DND-41 (cell line): Measurements from ENCODE around the gene COA7.
A peak's percentile ranks its signal among the peaks of the same experiment; 100 is the strongest.

Experiments used
- ATAC-seq: fragments of 200-7000 bp; cut with Tn5 transposase; 3 replicates; pipeline ENCODE4 v1.9.1; 2021; ENCODE audit warnings: low read depth; ENCODE audit not compliant: insufficient read depth
- DNase-seq: peaks from one replicate; pipeline ENCODE4 v3.0.0-alpha.2; 2020
- H2AFZ ChIP-seq: 2 replicates; pipeline ENCODE4 v1.6.0; 2012; ENCODE audit warnings: low read depth, low read length
- H3K27ac ChIP-seq: 2 replicates; pipeline ENCODE4 v1.5.1; 2012; ENCODE audit warnings: low read length, inconsistent platforms
- H3K27me3 ChIP-seq: fragments of 200-600 bp; sonication (generic); 2 replicates; pipeline ENCODE4 v1.6.0; 2012; ENCODE audit warnings: low read length, mild to moderate bottlenecking, inconsistent platforms; ENCODE audit not compliant: insufficient read depth, poor library complexity
- H3K36me3 ChIP-seq: 2 replicates; pipeline ENCODE4 v1.5.1; 2012; ENCODE audit warnings: low read length, inconsistent platforms; ENCODE audit not compliant: insufficient read depth
- H3K4me1 ChIP-seq: 2 replicates; pipeline ENCODE4 v1.5.1; 2012; ENCODE audit warnings: mild to moderate bottlenecking, low read length; ENCODE audit not compliant: insufficient read depth
- H3K4me2 ChIP-seq: 2 replicates; pipeline ENCODE4 v1.6.0; 2012; ENCODE audit warnings: mild to moderate bottlenecking, moderate library complexity, low read length, inconsistent platforms; ENCODE audit not compliant: insufficient read depth
- H3K4me3 ChIP-seq, 2 experiments: fragments of 200-600 bp in 1 of 2; shearing (Covaris generic) in 1 of 2; 2 replicates each; pipeline ENCODE4 v1.5.1; 2012 to 2016; ENCODE audit warnings: inconsistent platforms in 2 of 2, low read length in 2 of 2, mild to moderate bottlenecking in 2 of 2, low read depth in 1 of 2, moderate library complexity in 1 of 2
- H3K79me2 ChIP-seq: 2 replicates; pipeline ENCODE4 v1.6.0; 2012; ENCODE audit warnings: low read length, inconsistent platforms; ENCODE audit not compliant: insufficient read depth
- H3K9ac ChIP-seq: 2 replicates; pipeline ENCODE4 v1.6.0; 2012; ENCODE audit warnings: low read depth, mild to moderate bottlenecking, inconsistent platforms, low read length, moderate library complexity
- H3K9me3 ChIP-seq: 2 replicates; pipeline ENCODE4 v1.5.1; 2012; ENCODE audit warnings: low read length, moderate library complexity, mild to moderate bottlenecking, inconsistent platforms; ENCODE audit not compliant: insufficient read depth, severe bottlenecking
- H4K20me1 ChIP-seq: 2 replicates; pipeline ENCODE4 v1.6.0; 2012; ENCODE audit warnings: low read length; ENCODE audit not compliant: insufficient read depth
- EZH2 ChIP-seq: IDR thresholded peaks from 3 replicates; pipeline ENCODE4 v1.6.1; 2012; ENCODE audit warnings: borderline replicate concordance, low read depth, mild to moderate bottlenecking, moderate library complexity, low read length, inconsistent platforms; ENCODE audit not compliant: severe bottlenecking
- TF ChIP-seq, protein P1 (sequence below): IDR thresholded peaks from 2 replicates; pipeline ENCODE4 v1.5.1; 2012; ENCODE audit warnings: borderline replicate concordance, low read length, moderate library complexity, mild to moderate bottlenecking; ENCODE audit not compliant: poor library complexity, severe bottlenecking; ENCODE audit errors: extremely low read depth

COA7 gene

DNA sequence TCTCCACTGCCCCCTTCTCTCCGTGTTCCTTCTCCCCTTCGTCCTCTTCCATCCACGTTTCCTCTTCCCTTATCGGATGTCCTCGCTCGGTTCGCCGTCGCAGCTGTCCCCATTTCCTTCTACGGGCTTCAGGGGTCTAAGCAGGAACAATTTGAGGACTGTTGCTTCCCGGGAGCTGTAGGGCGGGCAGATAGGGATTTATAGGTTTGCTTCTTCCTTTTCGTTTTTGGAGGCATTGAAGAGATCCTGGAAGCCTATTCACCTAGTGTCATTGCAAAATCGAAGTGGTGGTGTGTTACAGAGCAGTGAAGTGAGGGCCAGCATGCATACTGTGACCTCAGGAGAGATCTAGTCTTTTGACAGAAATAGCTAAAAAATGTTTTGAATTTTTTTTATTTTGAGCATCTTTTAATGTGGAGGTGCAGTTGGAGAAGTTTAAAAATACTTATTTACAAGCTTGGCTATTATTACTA lies 29.0 kb upstream of the COA7 start:
- peaks cover 46% of the 10 kb centered on the region for H3K79me2 ChIP-seq

GRCh38 chr1:52726265-52727113 lies 28.3 kb upstream of the COA7 start, which contains the start of gene ZYG11B:
Gene ZYG11B (plus strand): TSS chr1:52726453. CDS start chr1:52726654, 201 bp downstream.
- peak; percentile 94 for DNase-seq
- H2AFZ ChIP-seq, result peak within 1 kb of the TSS; percentile 90
- ATAC-seq, result peak; percentile 95
- peaks cover 7% of the 10 kb centered on the region for H4K20me1 ChIP-seq
- H3K27me3 ChIP-seq, result no peaks in the 10 kb centered on the region
- H3K27ac ChIP-seq, result peak within 1 kb of the TSS; percentile 56
- H3K4me3 ChIP-seq, result peak within 1 kb of the TSS; percentile 45 to 73
- H3K36me3 ChIP-seq, result no peaks in the 10 kb centered on the region
- peaks cover 46% of the 10 kb centered on the region for H3K79me2 ChIP-seq
- peak within 1 kb of the TSS; percentile 67 for H3K9ac ChIP-seq
- H3K4me1 ChIP-seq, result peaks cover 33% of the 10 kb centered on the region
- TF ChIP-seq, protein P1, sequence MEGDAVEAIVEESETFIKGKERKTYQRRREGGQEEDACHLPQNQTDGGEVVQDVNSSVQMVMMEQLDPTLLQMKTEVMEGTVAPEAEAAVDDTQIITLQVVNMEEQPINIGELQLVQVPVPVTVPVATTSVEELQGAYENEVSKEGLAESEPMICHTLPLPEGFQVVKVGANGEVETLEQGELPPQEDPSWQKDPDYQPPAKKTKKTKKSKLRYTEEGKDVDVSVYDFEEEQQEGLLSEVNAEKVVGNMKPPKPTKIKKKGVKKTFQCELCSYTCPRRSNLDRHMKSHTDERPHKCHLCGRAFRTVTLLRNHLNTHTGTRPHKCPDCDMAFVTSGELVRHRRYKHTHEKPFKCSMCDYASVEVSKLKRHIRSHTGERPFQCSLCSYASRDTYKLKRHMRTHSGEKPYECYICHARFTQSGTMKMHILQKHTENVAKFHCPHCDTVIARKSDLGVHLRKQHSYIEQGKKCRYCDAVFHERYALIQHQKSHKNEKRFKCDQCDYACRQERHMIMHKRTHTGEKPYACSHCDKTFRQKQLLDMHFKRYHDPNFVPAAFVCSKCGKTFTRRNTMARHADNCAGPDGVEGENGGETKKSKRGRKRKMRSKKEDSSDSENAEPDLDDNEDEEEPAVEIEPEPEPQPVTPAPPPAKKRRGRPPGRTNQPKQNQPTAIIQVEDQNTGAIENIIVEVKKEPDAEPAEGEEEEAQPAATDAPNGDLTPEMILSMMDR, result no peak
- TF ChIP-seq EZH2, result no peak
- H3K9me3 ChIP-seq, result no peaks in the 10 kb centered on the region
- peak within 1 kb of the TSS; percentile 81 for H3K4me2 ChIP-seq

More for the DNA sequence above, 29.0 kb upstream of the COA7 start:
- Histone ChIP-seq H3K4me2 (peak overlapping the region; percentile 81), H3K4me3 (peak overlapping the region; percentile 45 to 73), H3K9ac (peak overlapping the region; percentile 67), H4K20me1 (peaks cover 7% of the 10 kb centered on the region), H2AFZ (peak overlapping the region; percentile 59), H3K27ac (peak overlapping the region; percentile 38; the same call in 1 of the 2 replicates), H3K27me3 (no peaks in the 10 kb centered on the region), H3K36me3 (no peaks in the 10 kb centered on the region; the same call in 1 of the 2 replicates), H3K4me1 (peaks cover 33% of the 10 kb centered on the region), H3K9me3 (no peaks in the 10 kb centered on the region)
- peak; percentile 35 for DNase-seq
- ATAC-seq, result no peak
- TF ChIP-seq EZH2, result no peak
- TF ChIP-seq, protein P1, result no peak

DNA sequence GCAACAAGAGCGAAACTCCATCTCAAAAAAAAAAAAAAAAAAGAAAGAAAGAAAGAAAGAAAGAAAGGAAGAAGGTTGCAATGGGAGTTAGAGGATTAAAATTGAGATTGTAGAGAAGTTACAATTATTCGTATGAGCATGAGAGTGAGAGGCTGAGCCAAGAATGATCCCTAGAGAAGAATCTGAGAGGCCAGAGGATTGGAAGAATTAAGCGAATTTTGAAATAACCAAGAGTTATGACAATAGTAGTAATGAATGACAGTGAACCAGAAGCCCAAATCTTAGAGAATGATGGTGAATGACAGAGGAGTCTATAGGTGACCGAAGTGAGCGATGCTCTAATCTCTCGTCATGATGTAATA lies 27.7 kb upstream of the COA7 start:
- no peak for TF ChIP-seq EZH2
- TF ChIP-seq, protein P1, result no peak
- H3K4me1 ChIP-seq, result peaks cover 33% of the 10 kb centered on the region
- peaks cover 43% of the 10 kb centered on the region for H3K79me2 ChIP-seq
- H3K9ac ChIP-seq, result peak overlapping the region; percentile 67
- DNase-seq, result no peak
- H3K4me2 ChIP-seq, result peak overlapping the region; percentile 81
- H3K4me3 ChIP-seq, result peak overlapping the region; percentile 45 to 73; a peak in 3 of 4 replicates
- no peaks in the 10 kb centered on the region for H3K36me3 ChIP-seq
- H3K27ac ChIP-seq, result peak overlapping the region; percentile 56
- peaks cover 7% of the 10 kb centered on the region for H4K20me1 ChIP-seq
- H3K9me3 ChIP-seq, result no peaks in the 10 kb centered on the region
- peak overlapping the region; percentile 90 for H2AFZ ChIP-seq
- no peak for ATAC-seq
- no peaks in the 10 kb centered on the region for H3K27me3 ChIP-seq
